HCT116 (cell line): ENCODE results near the gene OSER1. TPM values are rescaled to one million over a fixed set of nuclear protein-coding genes. Genes with fewer than 3 reads are reported as not detected.

Source experiments
- ATAC-seq: fragments of 200-7000 bp; cut with Tn5 transposase; 2 replicates; pipeline ENCODE4 v1.9.1; 2020; ENCODE audit warnings: mild to moderate bottlenecking, moderate library complexity
- BruUV-seq: library from RNA; stranded (reverse); fragments of 400-500 nt; replicated peaks from 2 replicates; lab custom pipeline; 2021; lab: Mats Ljungman, UMichigan
- CTCF ChIA-PET: fragments of 300-600 bp; sonication (Branson Sonifier 250); formaldehyde crosslinking; loops from one replicate; lab custom pipeline; 2021; ENCODE audit warnings: antibody characterized with exemption; lab: Charles Lee
- POLR2A ChIA-PET: fragments of 300-600, 350-600 bp; sonication (Branson Sonifier 250); formaldehyde crosslinking; loops from one replicate; lab custom pipeline; 2021; ENCODE audit warnings: antibody characterized with exemption; lab: Charles Lee
- RAD21 ChIA-PET, 2 experiments: fragments of 300-600 bp; sonication (Branson Sonifier 250); formaldehyde crosslinking; loops; one replicate each; lab custom pipeline; 2023; ENCODE audit warnings: low total read pairs in 2 of 2; ENCODE audit not compliant: uncharacterized antibody in 2 of 2, unreplicated experiment in 2 of 2, low non-redundant PET in 1 of 2; lab: Charles Lee
- DNase-seq: peaks from one replicate; pipeline ENCODE4 v3.0.0-alpha.2; 2010; ENCODE audit warnings: low read depth, low spot score
- H2AFZ ChIP-seq: fragments of 200-600 bp; shearing (Covaris generic), sonication (generic); 2 replicates; pipeline ENCODE4 v1.6.1; 2017; ENCODE audit warnings: low read depth, mixed run types, mixed read lengths, antibody characterized with exemption, low read length; ENCODE audit not compliant: poor library complexity, severe bottlenecking
- H3K27ac ChIP-seq: 2 replicates; pipeline ENCODE4 v1.5.1; 2012; ENCODE audit warnings: low read depth, low read length
- H3K27me3 ChIP-seq: fragments of 200-600 bp; sonication (generic); 2 replicates; pipeline ENCODE4 v1.6.1; 2016; ENCODE audit warnings: mixed run types, low read length, mixed read lengths; ENCODE audit not compliant: insufficient read depth
- H3K36me3 ChIP-seq, 2 experiments: fragments of 200-500 bp in 1 of 2; fragments of 200-600 bp in 1 of 2; sonication (Bioruptor generic) in 1 of 2; sonication (generic) in 1 of 2; 2 replicates each; pipeline versions ENCODE4 v1.5.1 to v1.6.1; 2014 to 2016; ENCODE audit warnings: low read length in 2 of 2, inconsistent platforms in 1 of 2, mixed read lengths in 1 of 2, mixed run types in 1 of 2; ENCODE audit not compliant: insufficient read depth in 2 of 2, control insufficient read depth in 1 of 2
- H3K4me1 ChIP-seq, 2 experiments: fragments of 200-600 bp in 1 of 2; sonication (generic) in 1 of 2; 2 replicates each; pipeline versions ENCODE4 v1.5.1 to v1.6.1; 2012 to 2017; ENCODE audit warnings: low read length in 2 of 2, inconsistent platforms in 1 of 2, mild to moderate bottlenecking in 1 of 2, mixed read lengths in 1 of 2, mixed run types in 1 of 2, moderate library complexity in 1 of 2; ENCODE audit not compliant: insufficient read depth in 2 of 2, control insufficient read depth in 1 of 2
- H3K4me2 ChIP-seq: fragments of 200-600 bp; sonication (generic); 2 replicates; pipeline ENCODE4 v1.6.1; 2017; ENCODE audit warnings: mixed run types, low read length, mixed read lengths
- H3K4me3 ChIP-seq, 2 experiments: fragments of 200-600 bp in 1 of 2; sonication (generic) in 1 of 2; replicated peaks in 1 of 2; 2 replicates each; pipeline ENCODE4 v1.5.1; 2011 to 2016; ENCODE audit warnings: low read length in 2 of 2, control low read depth in 1 of 2, low read depth in 1 of 2, mild to moderate bottlenecking in 1 of 2, mixed read lengths in 1 of 2, mixed run types in 1 of 2
- H3K79me2 ChIP-seq: fragments of 200-600 bp; sonication (generic); 2 replicates; pipeline ENCODE4 v1.6.1; 2017; ENCODE audit warnings: mild to moderate bottlenecking, mixed run types, low read length, moderate library complexity, mixed read lengths; ENCODE audit not compliant: insufficient read depth
- H3K9ac ChIP-seq: fragments of 200-600 bp; sonication (generic); 2 replicates; pipeline ENCODE4 v1.6.1; 2016; ENCODE audit warnings: low read length, mixed read lengths
- H3K9me2 ChIP-seq: fragments of 200-600 bp; sonication (generic), shearing (Covaris generic); 2 replicates; pipeline ENCODE4 v1.6.1; 2017; ENCODE audit warnings: mixed run types, mild to moderate bottlenecking, moderate library complexity; ENCODE audit not compliant: insufficient read depth
- H3K9me3 ChIP-seq, 2 experiments: fragments of 200-500 bp in 1 of 2; fragments of 200-600 bp in 1 of 2; sonication (Bioruptor generic) in 1 of 2; sonication (generic) in 1 of 2; 2 replicates each; pipeline ENCODE4 v1.6.1; 2014 to 2017; ENCODE audit warnings: low read length in 2 of 2, mixed read lengths in 2 of 2, inconsistent platforms in 1 of 2, low read depth in 1 of 2, mild to moderate bottlenecking in 1 of 2, mixed run types in 1 of 2, moderate library complexity in 1 of 2; ENCODE audit not compliant: control insufficient read depth in 1 of 2, insufficient read depth in 1 of 2
- H4K20me1 ChIP-seq: fragments of 200-600 bp; sonication (generic), shearing (Covaris generic); 2 replicates; pipeline ENCODE4 v1.6.1; 2017; ENCODE audit warnings: mixed run types, mild to moderate bottlenecking, moderate library complexity; ENCODE audit not compliant: insufficient read depth
- CBX3 ChIP-seq: IDR thresholded peaks from 2 replicates; pipeline ENCODE4 v1.6.1; 2012; ENCODE audit warnings: low read depth
- EGR1 ChIP-seq: IDR thresholded peaks from 2 replicates; pipeline ENCODE4 v1.6.1; 2012; ENCODE audit warnings: low read depth
- POLR2A ChIP-seq: IDR thresholded peaks from 2 replicates; pipeline ENCODE4 v1.7.0; 2011; ENCODE audit warnings: borderline replicate concordance; ENCODE audit not compliant: insufficient read depth, insufficient read length; ENCODE audit errors: extremely low read depth
- SP1 ChIP-seq: IDR thresholded peaks from 2 replicates; pipeline ENCODE4 v1.6.1; 2012; ENCODE audit warnings: low read depth
- SRF ChIP-seq: IDR thresholded peaks from 2 replicates; pipeline ENCODE4 v1.6.1; 2012; ENCODE audit warnings: low read depth
- TCF7L2 ChIP-seq: IDR thresholded peaks from 2 replicates; pipeline ENCODE4 v1.7.0; 2011; ENCODE audit warnings: borderline replicate concordance, inconsistent platforms; ENCODE audit not compliant: insufficient read depth, insufficient read length; ENCODE audit errors: extremely low read depth
- ZFX ChIP-seq: fragments of 450-650 bp; IDR thresholded peaks from 2 replicates; pipeline ENCODE4 v1.6.1; 2017
- intact Hi-C: fragments of 100-400 bp; cut with micrococcal nuclease; formaldehyde crosslinking; loops from 2 replicates; pipeline ENCODE4 v1.10.0; 2022
- total RNA-seq: library from RNA; stranded (reverse); gene quantifications from one replicate; pipeline ENCODE4 v1.2.1, GENCODE V29; 2021; ENCODE audit not compliant: unreplicated experiment
- TF ChIP-seq, protein P1 (sequence below): IDR thresholded peaks from 2 replicates; pipeline ENCODE4 v1.6.1; 2011; ENCODE audit warnings: mild to moderate bottlenecking, low read length, moderate library complexity; ENCODE audit not compliant: insufficient replicate concordance; ENCODE audit errors: extremely low read depth

The OSER1 gene
- total RNA-seq, 1 experiment from 2014 or later: 28.4 TPM

DNA sequence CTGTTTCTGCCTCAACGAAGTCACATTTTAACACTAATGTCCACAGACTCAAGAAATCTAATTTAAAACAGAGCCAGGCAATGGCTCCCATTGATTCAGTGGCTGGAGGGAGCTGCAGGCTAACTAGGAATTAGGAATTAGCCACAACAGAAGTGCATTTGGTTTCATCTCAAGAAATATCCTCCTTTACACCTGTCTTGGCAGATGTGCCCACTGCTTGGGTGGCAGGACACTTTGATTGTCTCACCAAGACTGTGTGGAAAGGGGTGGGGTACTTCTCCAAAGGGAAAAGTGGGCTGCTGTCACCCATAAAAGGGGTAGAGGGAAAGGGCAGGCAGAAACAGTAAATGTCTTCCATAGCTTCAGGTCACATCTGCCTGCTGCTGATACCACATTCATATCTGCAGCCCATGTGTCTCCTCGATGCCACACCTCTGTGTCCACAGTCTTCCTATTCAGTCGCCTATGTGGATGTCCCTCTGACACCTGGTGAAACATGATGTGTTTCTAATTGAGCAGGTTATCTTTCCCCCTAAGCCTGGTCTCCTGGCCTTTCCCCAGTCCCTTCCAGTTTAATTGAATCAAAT is 10.9 kb upstream of the OSER1 start:
- Histone ChIP-seq H3K4me1 (no peaks in the 10 kb centered on the region; a peak in 1 of 4 replicates), H4K20me1 (no peaks in the 10 kb centered on the region), H3K9me3 (no peaks in the 10 kb centered on the region), H3K4me2 (no peak overlapping the region), H3K79me2 (no peaks in the 10 kb centered on the region), H3K36me3 (no peaks in the 10 kb centered on the region), H2AFZ (no peak overlapping the region), H3K9me2 (no peaks in the 10 kb centered on the region), H3K4me3 (no peak overlapping the region), H3K9ac (no peak overlapping the region), H3K27ac (no peak overlapping the region)
- CTCF ChIA-PET: no interaction called here
- POLR2A ChIA-PET: no interaction called here
- DNase-seq: no peak
- RAD21 ChIA-PET: no interaction called here
- intact Hi-C loops: no loop called here
- no peak for ATAC-seq
- no TSS peak for BruUV-seq
- TF ChIP-seq SP1 (no peak), TCF7L2 (no peak), CBX3 (no peak), EGR1 (no peak), POLR2A (no peak), SRF (no peak)
- TF ChIP-seq, all 23 proteins: peak for 0
- no peaks in the 10 kb centered on the region for H3K27me3 ChIP-seq

DNA sequence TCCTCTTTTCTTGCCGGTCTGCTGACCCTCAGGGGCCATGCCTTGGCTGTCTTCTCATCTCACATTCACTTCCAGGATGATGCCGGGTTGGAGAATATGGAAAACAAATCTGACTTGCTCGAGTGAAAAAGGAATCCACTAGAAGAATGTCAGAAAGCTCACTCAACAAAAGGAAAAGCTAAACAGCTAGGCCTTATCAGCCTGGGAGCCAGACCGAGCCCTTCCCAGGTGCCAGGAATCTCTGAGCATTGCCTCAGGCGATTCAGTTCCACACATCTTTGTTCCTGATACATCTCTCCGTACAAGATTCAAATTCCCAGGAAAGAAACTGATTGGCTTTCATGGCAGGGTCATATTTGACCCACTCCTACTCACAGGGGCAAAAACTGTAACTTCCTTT is 9.2 kb upstream of the OSER1 start:
- H3K27me3 ChIP-seq: no peaks in the 10 kb centered on the region
- no peaks in the 10 kb centered on the region; a peak in 1 of 4 replicates for H3K4me1 ChIP-seq
- no peak overlapping the region for H3K4me2 ChIP-seq
- ChIA-PET CTCF (interaction anchor here (6.4 to 6.9 kb wide), 2 partner anchors 92 to 163 kb away, joined by 61 to 114 read pairs; partner anchors contain the start of gene FITM2), RAD21 (no interaction called here), POLR2A (no interaction called here)
- no peak overlapping the region for H2AFZ ChIP-seq
- no peaks in the 10 kb centered on the region for H3K9me3 ChIP-seq
- H4K20me1 ChIP-seq: no peaks in the 10 kb centered on the region
- no peak overlapping the region for H3K4me3 ChIP-seq
- no peak overlapping the region for H3K9ac ChIP-seq
- intact Hi-C loops: no loop called here
- no peaks in the 10 kb centered on the region for H3K9me2 ChIP-seq
- TF ChIP-seq ZFX: no peak
- TF ChIP-seq, protein P1, sequence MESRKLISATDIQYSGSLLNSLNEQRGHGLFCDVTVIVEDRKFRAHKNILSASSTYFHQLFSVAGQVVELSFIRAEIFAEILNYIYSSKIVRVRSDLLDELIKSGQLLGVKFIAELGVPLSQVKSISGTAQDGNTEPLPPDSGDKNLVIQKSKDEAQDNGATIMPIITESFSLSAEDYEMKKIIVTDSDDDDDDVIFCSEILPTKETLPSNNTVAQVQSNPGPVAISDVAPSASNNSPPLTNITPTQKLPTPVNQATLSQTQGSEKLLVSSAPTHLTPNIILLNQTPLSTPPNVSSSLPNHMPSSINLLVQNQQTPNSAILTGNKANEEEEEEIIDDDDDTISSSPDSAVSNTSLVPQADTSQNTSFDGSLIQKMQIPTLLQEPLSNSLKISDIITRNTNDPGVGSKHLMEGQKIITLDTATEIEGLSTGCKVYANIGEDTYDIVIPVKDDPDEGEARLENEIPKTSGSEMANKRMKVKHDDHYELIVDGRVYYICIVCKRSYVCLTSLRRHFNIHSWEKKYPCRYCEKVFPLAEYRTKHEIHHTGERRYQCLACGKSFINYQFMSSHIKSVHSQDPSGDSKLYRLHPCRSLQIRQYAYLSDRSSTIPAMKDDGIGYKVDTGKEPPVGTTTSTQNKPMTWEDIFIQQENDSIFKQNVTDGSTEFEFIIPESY: no peak
- H3K79me2 ChIP-seq: no peaks in the 10 kb centered on the region
- no TSS peak for BruUV-seq
- ATAC-seq (no peak), DNase-seq (no peak)
- no peaks in the 10 kb centered on the region for H3K36me3 ChIP-seq
- no peak overlapping the region for H3K27ac ChIP-seq
